Gastroesophageal sphincter (tissue), 3 donors: Measurements from ENCODE around the gene SYNDIG1.

ENCODE experiments used
- CTCF ChIP-seq, 4 experiments: fragments of 200-600 bp in 2 of 4; fragments of 450-650 bp in 2 of 4; sonication (generic) in 1 of 4; IDR thresholded peaks; one replicate each; pipeline ENCODE4 v1.5.1; 2017 to 2019; ENCODE audit warnings: antibody characterized with exemption in 4 of 4, mild to moderate bottlenecking in 2 of 4, moderate library complexity in 2 of 4
- EP300 ChIP-seq: sonication (generic); formaldehyde crosslinking; IDR thresholded peaks from one replicate; pipeline ENCODE4 v1.6.1; 2017; ENCODE audit warnings: antibody characterized with exemption, mild to moderate bottlenecking
- POLR2A ChIP-seq, 2 donors: fragments of 450-650 bp; IDR thresholded peaks; one replicate each; pipeline ENCODE4 v1.6.1; 2017; ENCODE audit warnings: antibody characterized with exemption in 2 of 2, mild to moderate bottlenecking in 2 of 2, moderate library complexity in 1 of 2

DNA sequence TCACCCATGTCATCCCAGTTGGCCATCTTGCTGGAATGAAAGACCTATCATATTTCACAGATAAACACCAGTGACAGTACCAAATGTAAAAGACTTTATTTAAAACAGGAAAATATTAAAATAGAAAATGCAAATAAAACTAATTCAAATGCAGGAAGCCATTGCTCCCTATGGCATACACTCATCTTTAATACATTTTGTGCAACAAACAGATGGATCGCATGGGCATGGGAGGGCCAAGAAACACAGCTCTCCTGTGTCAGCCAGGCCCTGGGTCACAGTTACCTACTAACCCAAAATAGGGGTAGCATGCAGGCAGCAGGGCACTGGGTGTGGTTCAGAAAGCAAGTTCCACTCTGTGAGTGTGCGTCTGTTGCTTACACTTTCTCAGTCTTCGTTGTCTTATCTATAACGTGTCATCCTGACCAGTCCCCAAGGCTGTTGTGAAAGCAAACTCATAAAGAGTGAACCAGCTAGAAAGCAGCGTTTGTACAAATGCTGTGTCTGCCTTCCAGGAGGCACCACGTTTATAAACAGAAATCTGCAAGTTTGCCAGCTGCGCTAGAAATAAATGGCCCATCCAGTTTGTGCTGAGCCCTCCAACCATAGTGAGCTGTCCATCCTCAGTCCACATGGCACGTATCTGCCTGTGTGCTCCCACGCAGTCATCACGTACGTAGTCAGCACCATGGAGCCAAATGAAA is 180.5 kb downstream of the SYNDIG1 start:
- TF ChIP-seq CTCF (IDR thresholded peaks at IDR 0.05) (no peak), POLR2A (IDR thresholded peaks at IDR 0.05) (no peak), EP300 (no peak)
